GF-D8 (cell line): ENCODE results near the gene ADCY2.

Experiments used
- DNase-seq: peaks from one replicate; lab custom pipeline; 2025; lab: John Stamatoyannopoulos, UW

Gene ADCY2

GRCh38 chr5:7664208-7664607 is 268.3 kb downstream of the ADCY2 start:
- no peak for DNase-seq

GRCh38 chr5:7667216-7667767 is 271.4 kb downstream of the ADCY2 start:
- DNase-seq: no peak

- DNase-seq: no peak
Measured at GRCh38 chr5:7668161-7668560, 272.2 kb downstream of the ADCY2 start.

- DNase-seq: no peak
Measured at GRCh38 chr5:7668627-7669026, 272.7 kb downstream of the ADCY2 start.

GRCh38 chr5:7671381-7671993 is 275.5 kb downstream of the ADCY2 start:
- DNase-seq: no peak

GRCh38 chr5:7673658-7674057 is 277.7 kb downstream of the ADCY2 start:
- no peak for DNase-seq

GRCh38 chr5:7676455-7676854 is 280.5 kb downstream of the ADCY2 start:
- DNase-seq: no peak

- no peak for DNase-seq
Measured at GRCh38 chr5:7678030-7678429, 282.1 kb downstream of the ADCY2 start.

- no peak for DNase-seq
Measured at GRCh38 chr5:7679663-7680062, 283.7 kb downstream of the ADCY2 start.

GRCh38 chr5:7680260-7680659 is 284.3 kb downstream of the ADCY2 start:
- no peak for DNase-seq

- DNase-seq: no peak
Measured at GRCh38 chr5:7682379-7682778, 286.4 kb downstream of the ADCY2 start.

- DNase-seq: no peak
Measured at GRCh38 chr5:7683753-7684152, 287.8 kb downstream of the ADCY2 start.

- no peak for DNase-seq
Measured at GRCh38 chr5:7684826-7685225, 288.9 kb downstream of the ADCY2 start.

- DNase-seq: no peak
Measured at GRCh38 chr5:7686794-7687193, 290.9 kb downstream of the ADCY2 start.

- DNase-seq: no peak
Measured at GRCh38 chr5:7690557-7690956, 294.6 kb downstream of the ADCY2 start.

GRCh38 chr5:7705261-7705660 is 309.3 kb downstream of the ADCY2 start:
- DNase-seq: no peak

- DNase-seq: no peak
Measured at GRCh38 chr5:7705736-7706135, 309.8 kb downstream of the ADCY2 start.

GRCh38 chr5:7706256-7706655 is 310.3 kb downstream of the ADCY2 start:
- no peak for DNase-seq

GRCh38 chr5:7714119-7714518 is 318.2 kb downstream of the ADCY2 start:
- DNase-seq: no peak

- no peak for DNase-seq
Measured at GRCh38 chr5:7714697-7715096, 318.8 kb downstream of the ADCY2 start.

GRCh38 chr5:7717691-7718090 is 321.8 kb downstream of the ADCY2 start:
- no peak for DNase-seq

GRCh38 chr5:7728076-7728475 is 332.1 kb downstream of the ADCY2 start:
- no peak for DNase-seq

- no peak for DNase-seq
Measured at GRCh38 chr5:7741415-7742065, 345.6 kb downstream of the ADCY2 start.

- DNase-seq: no peak
Measured at GRCh38 chr5:7742241-7742656, 346.3 kb downstream of the ADCY2 start.
